Retinal pigment epithelial cell (primary cell): ENCODE data around the gene EBNA1BP2.

ENCODE experiments used
- DNase-seq: peaks from one replicate; pipeline ENCODE4 v3.0.0-alpha.2; 2010; ENCODE audit warnings: low read depth
- H3K4me3 ChIP-seq: 2 replicates; pipeline ENCODE4 v1.5.1; 2011; ENCODE audit warnings: mild to moderate bottlenecking, low read length, control low read depth, moderate library complexity
- TF ChIP-seq, protein P1 (sequence below): conservative IDR thresholded peaks from 2 replicates; pipeline ENCODE4 v1.5.1; 2011; ENCODE audit warnings: low read depth, low read length, control low read depth, inconsistent platforms

The EBNA1BP2 gene

DNA sequence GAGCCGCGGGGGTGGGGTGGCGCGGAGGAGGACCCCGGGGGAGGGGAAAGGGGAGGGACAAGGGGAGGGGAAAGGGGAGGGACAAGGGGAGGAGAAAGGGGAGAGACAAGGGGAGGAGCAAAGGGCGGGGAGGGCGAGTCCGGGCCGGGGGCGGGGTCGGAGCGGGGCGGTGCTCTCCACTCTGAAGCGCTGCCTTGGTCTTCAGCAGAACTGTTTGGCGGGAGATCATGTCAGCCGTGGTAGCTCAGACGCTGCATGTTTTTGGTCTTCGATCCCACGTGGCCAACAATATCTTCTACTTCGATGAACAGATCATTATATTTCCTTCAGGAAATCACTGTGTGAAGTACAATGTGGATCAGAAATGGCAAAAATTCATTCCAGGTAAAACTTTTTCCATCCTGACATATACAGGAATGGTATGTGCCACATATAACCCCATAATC lies 460 bp upstream of the EBNA1BP2 start:
- peak overlapping the region; percentile 95 for H3K4me3 ChIP-seq
- TF ChIP-seq, protein P1, sequence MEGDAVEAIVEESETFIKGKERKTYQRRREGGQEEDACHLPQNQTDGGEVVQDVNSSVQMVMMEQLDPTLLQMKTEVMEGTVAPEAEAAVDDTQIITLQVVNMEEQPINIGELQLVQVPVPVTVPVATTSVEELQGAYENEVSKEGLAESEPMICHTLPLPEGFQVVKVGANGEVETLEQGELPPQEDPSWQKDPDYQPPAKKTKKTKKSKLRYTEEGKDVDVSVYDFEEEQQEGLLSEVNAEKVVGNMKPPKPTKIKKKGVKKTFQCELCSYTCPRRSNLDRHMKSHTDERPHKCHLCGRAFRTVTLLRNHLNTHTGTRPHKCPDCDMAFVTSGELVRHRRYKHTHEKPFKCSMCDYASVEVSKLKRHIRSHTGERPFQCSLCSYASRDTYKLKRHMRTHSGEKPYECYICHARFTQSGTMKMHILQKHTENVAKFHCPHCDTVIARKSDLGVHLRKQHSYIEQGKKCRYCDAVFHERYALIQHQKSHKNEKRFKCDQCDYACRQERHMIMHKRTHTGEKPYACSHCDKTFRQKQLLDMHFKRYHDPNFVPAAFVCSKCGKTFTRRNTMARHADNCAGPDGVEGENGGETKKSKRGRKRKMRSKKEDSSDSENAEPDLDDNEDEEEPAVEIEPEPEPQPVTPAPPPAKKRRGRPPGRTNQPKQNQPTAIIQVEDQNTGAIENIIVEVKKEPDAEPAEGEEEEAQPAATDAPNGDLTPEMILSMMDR, result no peak
- DNase-seq, result peak; percentile 35

DNA sequence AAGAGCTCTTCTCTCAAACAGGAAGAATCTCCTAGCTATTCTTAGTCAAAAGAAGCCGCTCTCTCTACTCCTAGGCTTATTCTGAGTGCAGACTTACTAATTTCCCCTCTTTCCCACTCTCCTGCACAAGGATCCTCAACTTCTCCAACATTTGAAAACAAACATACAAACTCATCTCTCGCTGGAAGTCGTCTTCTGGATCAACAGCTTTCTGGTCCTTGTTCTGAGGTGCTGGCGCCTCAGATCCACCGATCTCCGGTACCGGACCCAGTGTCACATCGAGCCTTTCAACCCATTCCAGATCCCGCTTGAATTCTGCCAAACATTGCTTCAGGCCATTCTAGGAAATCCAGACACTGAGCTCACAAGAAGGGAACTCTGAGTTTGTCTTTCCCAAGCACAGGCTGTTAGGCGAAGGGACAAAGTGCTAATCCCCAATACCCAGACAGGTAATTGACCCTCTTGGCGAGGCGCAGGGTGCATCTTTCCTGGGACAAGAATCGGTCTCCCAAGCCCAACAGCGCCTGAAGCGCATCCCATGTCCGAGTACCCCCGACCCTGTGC lies 696 bp downstream of the EBNA1BP2 start:
- TF ChIP-seq, protein P1, result no peak
- DNase-seq, result no peak
- peak overlapping the region; percentile 95 for H3K4me3 ChIP-seq

DNA sequence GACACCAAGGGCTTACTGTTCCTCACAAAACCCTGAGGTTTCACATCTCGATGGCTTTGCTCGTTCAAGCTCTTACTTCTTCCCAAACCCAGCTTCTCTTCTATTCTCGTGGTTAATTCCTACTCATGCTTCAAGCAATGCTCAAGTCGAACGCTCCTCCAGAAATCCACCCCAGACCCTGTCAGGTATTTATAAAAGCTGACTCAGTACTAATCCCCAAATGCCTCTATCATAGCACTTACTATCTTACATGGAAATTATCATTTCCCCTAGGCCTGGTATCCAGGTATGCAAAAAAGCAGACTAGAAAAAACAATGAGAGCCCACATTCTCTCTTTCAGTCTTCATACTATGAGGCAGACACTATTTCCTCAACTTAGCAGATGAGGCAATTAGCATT lies 6.3 kb downstream of the EBNA1BP2 start:
- no peak overlapping the region for H3K4me3 ChIP-seq
- TF ChIP-seq, protein P1, result no peak
- DNase-seq, result no peak

DNA sequence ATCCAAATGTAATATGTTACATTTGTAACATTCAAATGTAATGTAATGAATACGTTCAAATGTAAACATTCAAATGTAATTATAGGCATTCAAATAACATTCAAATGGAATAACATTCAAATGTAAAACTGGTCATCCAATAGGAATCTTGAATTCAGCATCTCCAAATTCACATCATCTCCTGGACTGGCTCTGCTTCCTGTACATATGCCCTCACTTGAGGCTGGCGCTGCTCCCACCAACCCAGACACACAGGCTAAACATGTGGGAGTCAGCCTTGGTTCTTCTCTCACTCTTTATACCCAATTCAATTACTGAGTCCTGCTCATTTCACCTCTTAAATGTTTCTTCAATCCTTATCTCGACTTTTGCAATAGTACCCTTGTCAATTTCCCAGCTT lies 6.9 kb downstream of the EBNA1BP2 start:
- no peak for DNase-seq
- H3K4me3 ChIP-seq, result no peak overlapping the region
- TF ChIP-seq, protein P1, result no peak

DNA sequence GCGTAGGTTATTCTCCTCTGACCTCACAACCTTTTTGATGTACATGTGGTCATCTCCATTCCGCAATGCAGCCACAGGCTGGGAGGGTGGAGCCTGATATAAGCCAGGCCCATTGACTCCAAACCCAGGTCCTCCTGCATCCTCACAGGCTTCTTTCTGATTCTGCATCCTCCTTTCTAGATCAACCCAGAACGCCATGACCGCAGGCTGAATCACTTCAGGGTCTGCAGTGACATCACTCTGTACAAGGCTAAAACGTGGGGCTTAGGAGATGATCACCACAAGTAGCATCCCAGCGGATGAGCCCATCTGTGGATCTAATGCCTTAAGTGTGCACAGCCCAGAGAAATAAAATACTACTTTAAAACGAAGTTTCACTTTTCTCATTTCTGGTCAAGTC lies 16.1 kb downstream of the EBNA1BP2 start:
- DNase-seq, result no peak
- TF ChIP-seq, protein P1, result no peak
- no peak overlapping the region for H3K4me3 ChIP-seq

DNA sequence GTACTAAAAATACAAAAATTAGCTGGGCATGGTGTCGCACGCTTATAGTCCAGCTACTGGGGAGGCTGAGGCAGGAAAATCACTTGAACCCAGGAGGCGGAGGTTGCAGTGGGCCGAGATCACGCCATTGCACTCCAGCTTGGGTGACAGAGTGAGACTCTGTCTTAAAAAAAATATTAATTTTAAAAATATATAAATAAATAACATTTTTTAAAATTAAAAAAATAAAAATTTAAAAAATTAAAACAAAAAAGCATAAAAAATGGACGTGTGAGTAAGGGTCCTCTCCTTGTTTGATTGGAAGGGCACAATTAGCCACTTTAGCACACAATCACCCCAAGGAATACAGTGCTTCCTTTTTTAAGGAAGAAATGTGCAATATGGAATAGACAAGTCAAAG lies 18.6 kb downstream of the EBNA1BP2 start:
- TF ChIP-seq, protein P1, result no peak
- no peak for DNase-seq
- no peak overlapping the region for H3K4me3 ChIP-seq

DNA sequence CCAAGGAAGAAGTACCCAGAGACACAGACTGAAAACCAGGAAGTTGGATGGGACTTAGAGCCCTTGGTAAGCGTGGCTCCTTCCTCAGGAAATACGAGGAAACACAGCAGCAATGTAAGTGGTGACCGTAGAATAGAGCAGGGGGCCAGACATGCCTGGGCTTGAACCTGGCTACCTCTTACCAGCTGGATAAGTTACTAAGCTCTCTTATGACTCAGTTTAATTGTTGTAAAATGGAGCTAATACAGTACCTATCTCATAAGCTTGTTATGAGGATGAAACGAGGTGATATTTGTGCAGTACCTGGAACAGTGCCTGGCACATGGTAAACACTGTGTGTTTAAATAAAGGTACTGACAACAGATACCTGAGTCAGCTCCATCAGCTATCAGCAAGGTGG lies 19.2 kb downstream of the EBNA1BP2 start:
- H3K4me3 ChIP-seq, result no peak overlapping the region
- no peak for DNase-seq
- TF ChIP-seq, protein P1, result no peak
